Bronchial epithelial cell (primary cell): ENCODE data around the gene HES5. TPM values are rescaled to one million over a fixed set of nuclear protein-coding genes. Genes with fewer than 3 reads are reported as not detected.
A peak's percentile ranks its signal among the peaks of the same experiment; 100 is the strongest.

Source experiments
- DNase-seq: peaks from one replicate; pipeline ENCODE4 v3.0.0-alpha.2; 2010; ENCODE audit warnings: low read depth
- FAIRE-seq: peaks from 2 replicates; lab custom pipeline; 2011; peaks lifted over from hg19 to GRCh38; lab: Jason Lieb, UNC
- H3K27me3 ChIP-seq: 2 replicates; pipeline ENCODE4 v1.5.1; 2011; ENCODE audit warnings: low read length; ENCODE audit not compliant: control insufficient read depth, insufficient read depth
- H3K36me3 ChIP-seq: 2 replicates; pipeline ENCODE4 v1.5.1; 2011; ENCODE audit warnings: low read length; ENCODE audit not compliant: control insufficient read depth, insufficient read depth
- H3K4me3 ChIP-seq: 2 replicates; pipeline ENCODE4 v1.5.1; 2011; ENCODE audit warnings: mild to moderate bottlenecking, low read depth, low read length, control low read depth
- total RNA-seq: library from RNA; depleted of rRNA; stranded (reverse); fragments of >200 nt; gene quantifications from 2 replicates; pipeline ENCODE4 v1.2.1, GENCODE V29; 2014
- TF ChIP-seq, protein P1 (sequence below): IDR thresholded peaks from 2 replicates; pipeline ENCODE4 v1.5.1; 2011; ENCODE audit warnings: mild to moderate bottlenecking, moderate library complexity, low read length, control low read depth, inconsistent platforms; ENCODE audit not compliant: insufficient read depth, severe bottlenecking

The HES5 gene
- total RNA-seq, 1 donor from 2014 or later = 2.9 TPM

- Histone ChIP-seq H3K4me3 (no peak overlapping the region), H3K27me3 (peaks cover 5% of the 10 kb centered on the region), H3K36me3 (no peaks in the 10 kb centered on the region)
- DNase-seq = no peak
- no peak for FAIRE-seq
- TF ChIP-seq, protein P1, sequence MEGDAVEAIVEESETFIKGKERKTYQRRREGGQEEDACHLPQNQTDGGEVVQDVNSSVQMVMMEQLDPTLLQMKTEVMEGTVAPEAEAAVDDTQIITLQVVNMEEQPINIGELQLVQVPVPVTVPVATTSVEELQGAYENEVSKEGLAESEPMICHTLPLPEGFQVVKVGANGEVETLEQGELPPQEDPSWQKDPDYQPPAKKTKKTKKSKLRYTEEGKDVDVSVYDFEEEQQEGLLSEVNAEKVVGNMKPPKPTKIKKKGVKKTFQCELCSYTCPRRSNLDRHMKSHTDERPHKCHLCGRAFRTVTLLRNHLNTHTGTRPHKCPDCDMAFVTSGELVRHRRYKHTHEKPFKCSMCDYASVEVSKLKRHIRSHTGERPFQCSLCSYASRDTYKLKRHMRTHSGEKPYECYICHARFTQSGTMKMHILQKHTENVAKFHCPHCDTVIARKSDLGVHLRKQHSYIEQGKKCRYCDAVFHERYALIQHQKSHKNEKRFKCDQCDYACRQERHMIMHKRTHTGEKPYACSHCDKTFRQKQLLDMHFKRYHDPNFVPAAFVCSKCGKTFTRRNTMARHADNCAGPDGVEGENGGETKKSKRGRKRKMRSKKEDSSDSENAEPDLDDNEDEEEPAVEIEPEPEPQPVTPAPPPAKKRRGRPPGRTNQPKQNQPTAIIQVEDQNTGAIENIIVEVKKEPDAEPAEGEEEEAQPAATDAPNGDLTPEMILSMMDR = no peak
Observed at GRCh38 chr1:2561446-2561845, 31.4 kb upstream of the HES5 start.

DNA sequence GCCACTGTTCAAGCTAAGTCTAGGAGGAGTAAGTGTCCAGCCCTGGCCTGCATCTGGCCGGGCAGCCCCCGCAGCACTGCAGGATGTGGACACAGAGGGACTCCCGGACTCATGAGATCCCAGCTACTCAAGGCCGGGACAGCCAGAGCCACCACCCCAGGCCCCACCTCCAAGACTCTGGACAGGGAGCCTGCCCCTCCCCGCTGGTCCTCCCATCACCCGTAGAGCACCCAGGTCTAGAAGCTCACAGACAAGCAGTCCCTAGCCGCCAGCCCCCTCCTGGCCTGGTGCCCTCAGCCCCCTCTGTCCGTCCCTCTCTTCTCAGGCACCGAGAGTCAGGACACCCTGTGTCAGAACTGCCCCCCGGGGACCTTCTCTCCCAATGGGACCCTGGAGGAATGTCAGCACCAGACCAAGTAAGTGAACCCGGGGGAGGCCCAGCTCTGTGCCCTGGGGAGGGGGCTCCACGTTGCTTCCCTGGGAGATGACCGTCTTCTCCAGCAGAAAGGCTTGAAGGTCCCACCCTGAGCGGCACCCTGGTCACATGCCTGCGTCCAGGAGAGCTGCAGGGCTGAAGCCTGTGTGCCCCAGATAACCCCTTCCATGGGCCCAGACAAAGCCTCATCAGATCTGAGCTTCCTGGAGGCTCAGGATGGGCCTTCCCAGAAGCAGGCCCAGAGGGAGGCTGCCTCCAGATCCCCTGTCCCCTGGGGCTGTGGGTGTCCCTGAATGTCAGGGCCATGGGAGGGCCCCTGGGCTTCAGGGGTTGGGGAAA is 30.4 kb upstream of the HES5 start:
- no peak for DNase-seq
- TF ChIP-seq, protein P1 = no peak
- Histone ChIP-seq H3K27me3 (no peaks in the 10 kb centered on the region), H3K4me3 (no peak overlapping the region), H3K36me3 (no peaks in the 10 kb centered on the region)
- FAIRE-seq = no peak

- Histone ChIP-seq H3K36me3 (no peaks in the 10 kb centered on the region), H3K27me3 (no peaks in the 10 kb centered on the region), H3K4me3 (no peak overlapping the region)
- no peak for DNase-seq
- TF ChIP-seq, protein P1 = no peak
- no peak for FAIRE-seq
Observed at GRCh38 chr1:2559509-2560298, 29.6 kb upstream of the HES5 start.

DNA sequence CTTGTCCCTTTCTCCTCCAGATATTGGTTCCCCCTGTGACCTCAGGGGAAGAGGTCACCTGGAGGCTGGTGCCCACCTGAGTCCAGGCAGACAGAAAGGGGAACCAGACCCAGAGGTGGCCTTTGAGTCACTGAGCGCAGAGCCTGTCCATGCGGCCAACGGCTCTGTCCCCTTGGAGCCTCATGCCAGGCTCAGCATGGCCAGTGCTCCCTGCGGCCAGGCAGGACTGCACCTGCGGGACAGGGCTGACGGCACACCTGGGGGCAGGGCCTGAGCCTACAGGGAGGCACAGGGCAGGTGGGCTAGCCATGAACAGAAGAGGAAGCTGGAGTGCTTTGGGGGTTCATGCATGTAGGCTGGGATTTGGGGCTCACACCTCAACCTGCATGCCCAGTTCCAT is 28.8 kb upstream of the HES5 start:
- TF ChIP-seq, protein P1 = no peak
- no peak overlapping the region for H3K4me3 ChIP-seq
- H3K36me3 ChIP-seq = no peaks in the 10 kb centered on the region
- no peak for DNase-seq
- peak; percentile 75 for FAIRE-seq
- no peaks in the 10 kb centered on the region for H3K27me3 ChIP-seq

DNA sequence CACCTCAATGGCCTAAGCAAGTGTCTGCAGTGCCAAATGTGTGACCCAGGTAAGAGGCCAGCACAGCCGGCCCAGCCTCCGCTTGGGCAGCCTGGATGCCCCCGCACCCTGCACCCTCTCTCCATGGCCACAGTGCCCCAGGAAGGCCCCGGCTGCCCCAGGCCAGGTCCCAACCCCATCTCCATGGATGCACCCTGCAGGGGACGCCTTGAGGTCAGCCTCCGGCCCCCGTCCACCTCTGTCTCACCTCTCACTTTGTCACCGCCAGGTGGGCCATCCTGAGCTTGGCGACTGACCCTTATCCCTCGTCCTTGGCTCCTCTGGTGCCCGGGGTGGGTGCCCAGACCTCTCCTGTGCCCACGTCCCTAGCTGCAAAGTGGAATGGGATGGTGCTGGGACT is 28.4 kb upstream of the HES5 start:
- Histone ChIP-seq H3K27me3 (no peaks in the 10 kb centered on the region), H3K4me3 (no peak overlapping the region), H3K36me3 (no peaks in the 10 kb centered on the region)
- FAIRE-seq (no peak), DNase-seq (no peak)
- TF ChIP-seq, protein P1 = no peak
